ENCODE data around the gene KRTAP10-12.

The KRTAP10-12 gene

GRCh38 chr21:44697811-44698734 lies 1.1 kb downstream of the KRTAP10-12 start:
- DNase-seq (ENCODE audit: low read depth in 2 of 2) = no peak

GRCh38 chr21:44699502-44700001 lies 2.6 kb downstream of the KRTAP10-12 start:
- DNase-seq (ENCODE audit: low read depth in 2 of 2) = no peak

GRCh38 chr21:44700101-44701022 lies 3.4 kb downstream of the KRTAP10-12 start:
- no peak for DNase-seq (ENCODE audit: low read depth in 2 of 2)

- DNase-seq (ENCODE audit: low read depth in 2 of 2) = no peak
These were observed 4.0 kb downstream of the KRTAP10-12 start for GRCh38 chr21:44701023-44701400.

- no peak for DNase-seq (ENCODE audit: low read depth in 2 of 2)
These were observed 4.6 kb downstream of the KRTAP10-12 start for GRCh38 chr21:44701541-44701940.

- no peak for DNase-seq (ENCODE audit: low read depth in 2 of 2)
These were observed 5.4 kb downstream of the KRTAP10-12 start for GRCh38 chr21:44702111-44702972.

DNA sequence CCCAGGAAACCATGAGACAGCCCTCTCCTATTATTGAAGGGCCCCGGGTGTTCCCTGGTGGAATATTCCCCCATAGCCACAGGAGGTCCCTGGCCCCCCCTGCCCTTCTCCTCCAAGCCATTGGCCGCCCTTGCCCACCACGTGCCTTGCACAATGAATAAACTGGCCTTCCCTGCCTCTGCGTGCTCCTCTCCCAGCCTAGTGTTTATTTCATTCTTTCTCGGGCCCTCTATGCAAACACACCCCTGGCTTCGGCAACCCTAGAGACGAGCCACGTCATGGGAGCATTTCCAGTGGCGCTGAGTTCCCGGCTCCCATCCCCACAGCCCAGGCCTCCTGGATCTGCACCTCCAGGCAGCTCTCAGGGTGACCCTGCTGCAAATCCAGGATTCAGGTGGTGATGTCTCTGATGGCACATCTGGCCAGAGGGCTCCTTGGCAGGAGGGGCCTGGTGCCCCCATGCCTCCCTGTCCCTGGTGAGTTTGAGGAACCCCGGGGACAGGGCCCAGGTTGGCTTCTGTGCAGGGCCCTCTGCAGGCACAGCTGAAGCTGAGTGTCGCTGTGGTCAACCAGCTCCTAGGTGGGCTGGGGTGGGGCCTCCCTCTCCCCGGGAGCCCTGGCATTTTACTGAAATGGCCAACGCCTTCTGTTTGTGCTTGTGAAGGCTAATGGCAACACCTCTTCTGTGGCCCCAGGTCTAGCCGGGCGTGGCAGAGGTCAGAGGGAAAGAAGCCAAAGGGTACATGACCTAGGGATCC lies 6.2 kb downstream of the KRTAP10-12 start:
- no peak for DNase-seq (ENCODE audit: low read depth in 2 of 2)

DNA sequence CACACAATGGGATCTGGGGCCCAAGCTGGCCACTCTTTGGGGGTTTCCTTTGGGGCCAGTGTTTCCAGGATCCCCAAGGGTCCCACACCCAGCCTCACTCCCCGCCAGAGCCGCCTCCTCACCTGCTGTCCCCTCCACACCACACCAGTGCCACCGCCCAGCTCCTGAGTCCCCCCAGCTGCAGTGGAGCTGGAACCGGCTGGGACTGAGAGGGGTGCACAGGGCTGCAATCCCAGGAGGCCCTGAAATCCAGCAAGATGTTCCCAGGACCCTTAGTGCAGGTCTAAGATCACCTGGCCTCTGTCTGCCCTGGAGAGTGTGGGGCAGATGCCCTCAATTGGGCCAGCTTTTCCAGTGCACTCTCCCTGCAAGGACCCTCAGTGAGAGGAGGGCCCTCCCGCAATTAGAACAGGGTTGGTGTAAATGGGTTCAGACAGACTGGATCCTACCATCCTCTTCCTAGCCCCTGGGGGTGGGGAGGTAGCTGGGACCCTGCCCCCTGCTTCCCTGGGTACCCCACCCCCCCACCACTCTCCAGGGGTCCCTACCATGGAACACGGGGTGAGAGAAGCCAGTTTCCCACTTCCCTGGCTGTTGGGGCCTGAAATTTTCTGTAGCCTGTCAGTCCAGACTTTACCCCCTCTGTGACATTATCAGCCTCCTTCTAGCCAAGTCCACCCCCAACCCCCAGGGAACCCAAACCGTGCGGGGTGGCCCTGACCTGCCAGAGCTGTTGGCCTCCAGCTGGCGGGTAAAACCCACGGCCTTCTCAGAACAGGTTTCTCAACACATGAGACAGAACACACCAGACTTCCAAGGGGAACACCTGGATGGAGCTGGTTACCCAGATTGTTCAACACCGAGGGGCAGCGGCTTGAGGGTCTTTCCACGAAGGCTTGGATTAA lies 7.0 kb downstream of the KRTAP10-12 start:
- DNase-seq (ENCODE audit: low read depth in 2 of 2) = no peak

DNA sequence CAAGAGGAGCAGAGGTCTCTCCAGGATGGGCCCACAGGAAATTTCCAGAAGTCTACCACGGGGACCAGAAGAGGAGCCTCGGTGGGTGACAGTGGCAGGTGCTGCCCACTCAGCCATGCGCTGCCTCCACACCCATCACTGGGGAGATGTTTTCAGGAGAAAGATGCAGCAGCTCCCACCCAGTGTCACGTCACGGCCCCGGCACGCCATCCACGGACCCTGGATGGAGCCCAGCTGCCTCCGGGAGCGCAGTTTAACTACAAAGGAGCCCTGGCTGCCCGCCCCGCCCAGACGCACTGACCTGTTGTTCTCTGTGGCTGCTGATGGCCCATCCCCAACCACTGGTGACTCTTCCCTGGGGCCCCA lies 7.6 kb downstream of the KRTAP10-12 start:
- no peak for DNase-seq (ENCODE audit: low read depth in 2 of 2)

GRCh38 chr21:44706026-44706705 lies 9.2 kb downstream of the KRTAP10-12 start:
- no peak for DNase-seq (ENCODE audit: low read depth in 2 of 2)

DNA sequence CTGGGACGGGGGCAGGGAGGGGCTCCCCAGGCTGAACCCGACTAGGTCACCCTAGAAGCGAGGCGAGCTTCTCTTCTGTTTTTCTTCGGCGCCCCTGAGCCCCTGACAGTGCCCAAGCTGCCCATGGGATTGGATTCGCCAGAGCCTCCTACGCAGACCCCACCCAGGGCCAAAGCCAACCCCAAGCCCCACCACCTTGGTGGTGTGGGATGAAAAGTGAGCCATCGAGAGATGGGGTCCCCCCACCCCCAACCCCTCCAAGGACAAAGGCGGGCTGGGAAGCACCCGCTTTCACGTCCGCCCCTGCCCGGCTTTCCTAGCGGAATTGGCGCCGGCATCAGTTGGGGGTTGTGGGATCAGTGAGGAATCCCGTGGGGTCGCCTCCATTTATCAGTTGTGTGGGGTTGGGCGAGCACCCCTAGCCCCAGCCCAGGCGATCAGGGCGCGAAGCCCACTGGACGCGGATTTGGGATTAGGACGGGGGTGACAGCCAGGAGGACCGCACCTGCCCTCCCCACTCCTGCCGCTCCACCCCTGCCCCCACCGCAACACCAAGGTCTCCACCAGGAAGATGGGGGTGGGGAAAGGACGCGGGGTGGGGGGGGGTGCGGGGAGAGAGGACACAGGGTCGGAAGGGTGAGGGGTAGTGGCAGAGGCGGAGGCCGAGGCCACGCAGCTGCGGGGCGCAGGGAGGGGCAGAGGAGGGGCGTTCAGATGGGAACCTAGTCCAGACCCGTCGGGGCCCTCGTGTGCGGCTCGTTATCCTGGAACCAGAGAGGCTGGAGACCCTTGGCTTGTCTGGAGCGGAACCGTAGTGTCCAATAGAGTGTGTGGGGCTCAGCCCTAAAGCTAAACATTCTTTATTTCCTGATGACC lies 10.0 kb downstream of the KRTAP10-12 start:
- DNase-seq (ENCODE audit: low read depth in 2 of 2) = no peak

DNA sequence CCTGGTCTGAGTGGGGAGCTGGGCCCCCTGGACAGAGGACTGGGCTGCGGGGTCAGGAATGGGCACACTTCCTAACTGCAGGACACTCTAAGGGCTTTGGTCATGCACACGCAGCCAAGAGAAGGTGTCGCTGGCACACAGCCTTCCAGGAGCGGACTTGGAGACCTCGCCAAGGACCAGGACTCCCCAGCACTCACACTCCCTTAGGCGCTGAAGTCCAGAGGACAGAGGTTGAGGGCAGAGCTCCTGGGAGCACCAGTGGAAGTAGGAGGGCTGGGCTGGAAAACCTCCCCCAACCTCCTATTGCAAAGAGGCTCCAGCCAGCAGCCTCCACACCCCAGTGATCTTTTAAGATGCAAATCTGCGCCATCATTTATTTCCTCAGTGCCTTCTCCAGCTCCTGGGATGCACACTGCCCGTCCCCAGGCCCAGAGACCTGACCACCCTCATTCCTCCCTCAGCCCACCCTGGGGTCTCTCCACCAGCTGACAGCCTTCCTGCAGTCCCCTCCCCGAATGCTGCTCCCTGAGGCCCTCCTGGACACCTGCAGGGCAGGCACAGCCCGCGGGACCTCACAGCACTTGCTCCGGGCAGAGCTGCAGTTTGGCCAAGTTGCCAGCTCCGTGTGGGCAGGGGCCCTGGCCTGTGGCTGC lies 11.4 kb downstream of the KRTAP10-12 start:
- DNase-seq (ENCODE audit: low read depth in 2 of 2) = no peak

- DNase-seq (ENCODE audit: low read depth in 2 of 2) = no peak
These were observed 12.0 kb downstream of the KRTAP10-12 start for GRCh38 chr21:44708866-44709425.

GRCh38 chr21:44709426-44710293 lies 12.7 kb downstream of the KRTAP10-12 start:
- no peak for DNase-seq (ENCODE audit: low read depth in 2 of 2)

- DNase-seq (ENCODE audit: low read depth in 2 of 2) = no peak
These were observed 13.3 kb downstream of the KRTAP10-12 start for GRCh38 chr21:44710294-44710665.

- no peak for DNase-seq (ENCODE audit: low read depth in 2 of 2)
These were observed 13.9 kb downstream of the KRTAP10-12 start for GRCh38 chr21:44710756-44711326.
